SK-N-SH (cell line): ENCODE results near the gene SLC9A8. TPM values are rescaled to one million over a fixed set of nuclear protein-coding genes. Genes with fewer than 3 reads are reported as not detected.

Experiments
- CTCF ChIA-PET: fragments of 300-600, 350-600 bp; formaldehyde crosslinking; extraction: SDS; loops from one replicate; lab custom pipeline; 2021; lab: Yijun Ruan, JAX
- POLR2A ChIA-PET: fragments of 350-600 bp; sonication (Branson Sonifier 250); formaldehyde crosslinking; extraction: SDS; loops from one replicate; lab custom pipeline; 2020; ENCODE audit warnings: antibody characterized with exemption, inconsistent platforms; lab: Yijun Ruan, JAX
- DNase-seq: peaks from one replicate; pipeline ENCODE4 v3.0.0; 2012
- H2AFZ ChIP-seq: fragments of 200-600 bp; sonication (generic); 2 replicates; pipeline ENCODE4 v1.8.1; 2016; ENCODE audit warnings: antibody characterized with exemption, mild to moderate bottlenecking, low read depth
- H3F3A ChIP-seq: fragments of 200-600 bp; sonication (generic); replicated peaks from 2 replicates; pipeline ENCODE3; 2016; ENCODE audit warnings: antibody characterized with exemption, mild to moderate bottlenecking; ENCODE audit not compliant: insufficient read depth
- H3K27ac ChIP-seq, 2 experiments: fragments of 200-500 bp in 1 of 2; fragments of 200-600 bp in 1 of 2; sonication (Bioruptor generic) in 1 of 2; sonication (generic), shearing (Covaris generic) in 1 of 2; 2 replicates each; pipeline versions ENCODE4 v1.5.1 to v1.6.1; 2014 to 2016; ENCODE audit warnings: low read depth in 2 of 2, inconsistent platforms in 1 of 2, low read length in 1 of 2, mild to moderate bottlenecking in 1 of 2, mixed read lengths in 1 of 2
- H3K27me3 ChIP-seq: fragments of 200-600 bp; sonication (generic), shearing (Covaris generic); 2 replicates; pipeline ENCODE4 v1.6.1; 2016; ENCODE audit warnings: mixed run types; ENCODE audit not compliant: insufficient read depth
- H3K36me3 ChIP-seq, 2 experiments: fragments of 200-500 bp in 1 of 2; fragments of 200-600 bp in 1 of 2; sonication (Bioruptor generic) in 1 of 2; sonication (generic) in 1 of 2; replicated peaks in 1 of 2; 2 replicates each; pipeline versions ENCODE3 to v1.5.1; 2014 to 2016; ENCODE audit warnings: low read length in 1 of 2, mild to moderate bottlenecking in 1 of 2; ENCODE audit not compliant: insufficient read depth in 2 of 2, control insufficient read depth in 1 of 2
- H3K4me1 ChIP-seq, 2 experiments: fragments of 200-500 bp in 1 of 2; fragments of 200-600 bp in 1 of 2; sonication (Bioruptor generic) in 1 of 2; sonication (generic), shearing (Covaris generic) in 1 of 2; 2 replicates each; pipeline versions ENCODE4 v1.5.1 to v1.6.1; 2014 to 2016; ENCODE audit warnings: low read depth in 1 of 2, low read length in 1 of 2, mixed run types in 1 of 2; ENCODE audit not compliant: insufficient read depth in 2 of 2, control insufficient read depth in 1 of 2
- H3K4me2 ChIP-seq: fragments of 200-600 bp; sonication (generic), shearing (Covaris generic); 2 replicates; pipeline ENCODE4 v1.6.1; 2017; ENCODE audit warnings: mixed run types
- H3K4me3 ChIP-seq, 2 experiments: fragments of 200-500 bp in 1 of 2; fragments of 200-600 bp in 1 of 2; sonication (Bioruptor generic) in 1 of 2; sonication (generic), shearing (Covaris generic) in 1 of 2; 2 replicates each; pipeline versions ENCODE4 v1.5.1 to v1.8.1; 2014 to 2016; ENCODE audit warnings: low read depth in 2 of 2, inconsistent platforms in 1 of 2, low read length in 1 of 2, mild to moderate bottlenecking in 1 of 2, mixed read lengths in 1 of 2, moderate library complexity in 1 of 2
- H3K79me2 ChIP-seq: fragments of 200-600 bp; sonication (generic); 2 replicates; pipeline ENCODE4 v1.8.1; 2017; ENCODE audit warnings: mild to moderate bottlenecking; ENCODE audit not compliant: insufficient read depth
- H3K9ac ChIP-seq: fragments of 200-600 bp; sonication (generic); 2 replicates; pipeline ENCODE4 v1.6.1; 2017; ENCODE audit warnings: mixed run types
- H3K9me2 ChIP-seq: fragments of 200-600 bp; sonication (generic); 2 replicates; pipeline ENCODE4 v1.6.1; 2017; ENCODE audit warnings: mixed run types
- H3K9me3 ChIP-seq: fragments of 200-600 bp; sonication (generic); 2 replicates; pipeline ENCODE4 v1.6.1; 2017; ENCODE audit warnings: mixed run types, mild to moderate bottlenecking, moderate library complexity
- H4K20me1 ChIP-seq: fragments of 200-600 bp; sonication (generic); 2 replicates; pipeline ENCODE4 v1.6.1; 2017; ENCODE audit warnings: mild to moderate bottlenecking, mixed run types; ENCODE audit not compliant: insufficient read depth
- CHD2 ChIP-seq: fragments of 150-350 bp; IDR thresholded peaks from 2 replicates; pipeline ENCODE4 v1.6.1; 2018; ENCODE audit warnings: low read length; ENCODE audit not compliant: partially characterized antibody
- CTCF ChIP-seq: fragments of 200-600 bp; sonication (generic); IDR thresholded peaks from 2 replicates; pipeline ENCODE4 v1.6.1; 2017; ENCODE audit warnings: antibody characterized with exemption, mild to moderate bottlenecking, moderate library complexity
- EP300 ChIP-seq, 2 experiments: IDR thresholded peaks; 2 replicates each; pipeline versions ENCODE4 v1.4.0 to v1.6.1; 2012; ENCODE audit warnings: borderline replicate concordance in 1 of 2, low read depth in 1 of 2, low read length in 1 of 2
- FOXM1 ChIP-seq: IDR thresholded peaks from 2 replicates; pipeline ENCODE4 v1.4.0; 2012; ENCODE audit warnings: low read depth, mild to moderate bottlenecking
- JUND ChIP-seq: IDR thresholded peaks from 2 replicates; pipeline ENCODE4 v1.4.0; 2012
- MXI1 ChIP-seq: IDR thresholded peaks from 2 replicates; pipeline ENCODE4 v1.6.1; 2012; ENCODE audit warnings: mild to moderate bottlenecking, low read depth, low read length, improper control_type of control experiment
- NFIC ChIP-seq: IDR thresholded peaks from 2 replicates; pipeline ENCODE4 v1.4.0; 2012; ENCODE audit warnings: borderline replicate concordance
- PBX3 ChIP-seq: IDR thresholded peaks from 2 replicates; pipeline ENCODE4; 2012
- REST ChIP-seq: IDR thresholded peaks from 2 replicates; pipeline ENCODE4 v1.6.1; 2012; ENCODE audit warnings: mild to moderate bottlenecking, low read depth, low read length, moderate library complexity
- RXRA ChIP-seq: IDR thresholded peaks from 2 replicates; pipeline ENCODE4 v1.4.0; 2012; ENCODE audit warnings: low read depth, mild to moderate bottlenecking, borderline replicate concordance
- SMC3 ChIP-seq: IDR thresholded peaks from 2 replicates; pipeline ENCODE4 v1.6.1; 2012; ENCODE audit warnings: low read depth, low read length, improper control_type of control experiment
- TAF1 ChIP-seq: IDR thresholded peaks from 2 replicates; pipeline ENCODE4 v1.6.1; 2012; ENCODE audit warnings: low read depth, mild to moderate bottlenecking, low read length, moderate library complexity, borderline replicate concordance
- TCF12 ChIP-seq: IDR thresholded peaks from 2 replicates; pipeline ENCODE4 v1.4.0; 2012
- USF2 ChIP-seq: fragments of 150-350 bp; IDR thresholded peaks from 2 replicates; pipeline ENCODE4 v1.6.1; 2017; ENCODE audit warnings: antibody characterized with exemption, low read length, low read depth, borderline replicate concordance
- YY1 ChIP-seq: IDR thresholded peaks from 2 replicates; pipeline ENCODE4 v1.4.0; 2012; ENCODE audit warnings: low read depth, mild to moderate bottlenecking
- WGBS: methylation state at CpG from one replicate; pipeline ENCODE4 v1.1.6; 2017; ENCODE audit warnings: low lambda C conversion rate; 5-methylcytosine and 5-hydroxymethylcytosine counted together
- polyA plus RNA-seq, 3 experiments: library from polyadenylated mRNA; depleted of rRNA; stranded (reverse); fragments of >200 nt; gene quantifications; 2 replicates each; pipeline ENCODE4 v1.2.3, GENCODE V29; 2012

Gene SLC9A8
- polyA plus RNA-seq, 1 of the 3 experiments (the other 2 are of a cell fraction) = 3.4 TPM

GRCh38 chr20:49865559-49865958, 52.9 kb downstream of the SLC9A8 start:
- CTCF ChIA-PET = no interaction called here
- no peaks in the 10 kb centered on the region for H4K20me1 ChIP-seq
- TF ChIP-seq FOXM1 = no peak
- no peak for TF ChIP-seq CTCF
- TF ChIP-seq USF2 = no peak
- TF ChIP-seq CHD2 = no peak
- TF ChIP-seq SMC3 = no peak
- TF ChIP-seq RXRA = no peak
- TF ChIP-seq TCF12 = no peak
- no peak for TF ChIP-seq PBX3
- TF ChIP-seq JUND = no peak
- no peak for TF ChIP-seq NFIC
- TF ChIP-seq MXI1 = no peak
- TF ChIP-seq REST = no peak
- TF ChIP-seq YY1 = no peak
- TF ChIP-seq TAF1 = no peak
- no peak for TF ChIP-seq EP300 (IDR thresholded peaks at IDR 0.05; ENCODE audit: borderline replicate concordance in 1 of 2, low read depth in 1 of 2, low read length in 1 of 2)
- TF ChIP-seq, all 33 proteins: peak for 0
- H3K9me3 ChIP-seq = no peaks in the 10 kb centered on the region
- 0 out of 4 replicates have a peak, but pooled peaks cover 0 to 8% of the 10 kb centered on the region in 2 experiments for H3K4me1 ChIP-seq
- POLR2A ChIA-PET = no interaction called here
- no peak overlapping the region for H2AFZ ChIP-seq
- 90% methylated on average over 6 of the region's 7 CpGs for WGBS
- no peaks in the 10 kb centered on the region for H3K9me2 ChIP-seq
- H3K79me2 ChIP-seq = no peaks in the 10 kb centered on the region
- DNase-seq = no peak
- H3K36me3 ChIP-seq = peaks cover 7 to 18% of the 10 kb centered on the region in 2 experiments
- no peaks in the 10 kb centered on the region for H3F3A ChIP-seq
- H3K27ac ChIP-seq = no peak overlapping the region; a peak in 1 of 4 replicates
- H3K4me3 ChIP-seq = no peak overlapping the region
- H3K27me3 ChIP-seq = no peaks in the 10 kb centered on the region
- H3K9ac ChIP-seq = no peak overlapping the region
- H3K4me2 ChIP-seq = no peak overlapping the region
